ENCODE measurements around the gene SFR1. TPM values are rescaled to one million over a fixed set of nuclear protein-coding genes. Genes with fewer than 3 reads are reported as not detected.

The SFR1 gene
- total RNA-seq, 1 donor from 2014 or later = 5.5 TPM

- Histone ChIP-seq H3K27me3 (no peaks in the 10 kb centered on the region), H3K4me1 (no peaks in the 10 kb centered on the region), H3K27ac (no peak overlapping the region), H3K9me3 (no peaks in the 10 kb centered on the region), H3K36me3 (no peaks in the 10 kb centered on the region), H3K4me3 (no peak overlapping the region)
- DNase-seq = no peak
- no peak for TF ChIP-seq CTCF (IDR thresholded peaks at IDR 0.05)
- ATAC-seq = no peak
- intact Hi-C loops (cut with DNase I) = no loop called here
Measured at GRCh38 chr10:104077663-104078151, 44.3 kb upstream of the SFR1 start.

- DNase-seq (no peak), ATAC-seq (no peak)
- TF ChIP-seq CTCF (IDR thresholded peaks at IDR 0.05) = peak; percentile 37
- Histone ChIP-seq H3K27me3 (no peaks in the 10 kb centered on the region), H3K4me1 (peaks cover 3% of the 10 kb centered on the region), H3K36me3 (no peaks in the 10 kb centered on the region), H3K27ac (no peak overlapping the region), H3K9me3 (no peaks in the 10 kb centered on the region), H3K4me3 (no peak overlapping the region)
- intact Hi-C loops (cut with DNase I) = no loop called here
Measured at GRCh38 chr10:104080762-104081161, 41.2 kb upstream of the SFR1 start.

GRCh38 chr10:104081998-104082397 is 40.0 kb upstream of the SFR1 start:
- Histone ChIP-seq H3K27ac (no peak overlapping the region), H3K9me3 (no peaks in the 10 kb centered on the region), H3K4me1 (peaks cover 3% of the 10 kb centered on the region), H3K4me3 (no peak overlapping the region), H3K27me3 (no peaks in the 10 kb centered on the region), H3K36me3 (no peaks in the 10 kb centered on the region)
- TF ChIP-seq CTCF (IDR thresholded peaks at IDR 0.05) = no peak
- DNase-seq (no peak), ATAC-seq (no peak)
- intact Hi-C loops (cut with DNase I) = no loop called here

- DNase-seq (no peak), ATAC-seq (peak; percentile 31)
- Histone ChIP-seq H3K4me3 (no peak overlapping the region), H3K36me3 (no peaks in the 10 kb centered on the region), H3K4me1 (peaks cover 3% of the 10 kb centered on the region), H3K27ac (no peak overlapping the region), H3K9me3 (no peaks in the 10 kb centered on the region), H3K27me3 (no peaks in the 10 kb centered on the region)
- intact Hi-C loops (cut with DNase I) = no loop called here
- no peak for TF ChIP-seq CTCF (IDR thresholded peaks at IDR 0.05)
Measured at GRCh38 chr10:104084482-104085142, 37.4 kb upstream of the SFR1 start.

GRCh38 chr10:104085801-104086400 is 36.1 kb upstream of the SFR1 start, which contains the start of gene COL17A1:
TSS of gene COL17A1 (minus strand) at chr10:104085880. CDS start at chr10:104080673, 5,207 bp downstream.
- TF ChIP-seq CTCF (IDR thresholded peaks at IDR 0.05) = no peak
- Histone ChIP-seq H3K27ac (no peak within 1 kb of the TSS), H3K9me3 (no peaks in the 10 kb centered on the region), H3K4me3 (no peak within 1 kb of the TSS), H3K27me3 (no peaks in the 10 kb centered on the region), H3K36me3 (no peaks in the 10 kb centered on the region), H3K4me1 (peaks cover 3% of the 10 kb centered on the region)
- DNase-seq (no peak), ATAC-seq (no peak)
- intact Hi-C loops (cut with DNase I) = no loop called here

All from upper lobe of right lung (tissue), 1 donor.